Measurements from ENCODE around the gene CCDC24.

Gene CCDC24

DNA sequence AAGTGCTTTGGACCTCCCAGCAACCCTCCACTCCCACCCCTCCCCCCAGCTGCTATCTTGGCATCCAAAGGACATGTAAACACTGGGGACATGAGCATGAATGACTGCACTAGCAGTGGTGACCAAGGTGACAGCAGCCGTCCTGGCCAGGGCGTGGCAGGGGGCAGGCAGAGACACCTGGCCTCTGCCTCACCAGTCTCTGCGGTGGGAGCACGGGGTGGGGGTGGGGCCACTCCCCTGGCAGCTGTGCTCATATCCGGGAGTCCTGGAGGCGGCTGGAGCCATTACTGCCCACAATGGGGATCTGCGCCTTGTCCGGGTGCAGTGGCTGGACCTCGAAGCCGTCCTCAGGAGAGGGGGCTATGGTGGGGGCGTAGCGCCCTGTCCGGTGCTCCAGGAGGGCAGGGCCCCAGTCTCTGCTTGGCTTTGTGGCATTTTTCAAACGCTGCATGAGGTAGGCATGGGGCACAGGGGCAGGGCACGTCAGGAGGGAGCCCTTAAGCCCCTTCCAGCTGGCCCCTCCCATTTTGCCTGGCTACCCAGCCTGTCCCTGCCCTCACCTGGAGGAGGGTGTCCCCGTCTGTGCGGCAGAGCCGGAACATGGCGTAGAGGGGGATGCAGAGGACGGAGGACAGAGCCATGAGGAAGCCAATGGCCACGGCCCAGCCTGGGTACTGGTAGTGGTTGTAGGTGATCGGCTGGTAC lies 6.0 kb downstream of the CCDC24 start:
- TF ChIP-seq, protein P1, sequence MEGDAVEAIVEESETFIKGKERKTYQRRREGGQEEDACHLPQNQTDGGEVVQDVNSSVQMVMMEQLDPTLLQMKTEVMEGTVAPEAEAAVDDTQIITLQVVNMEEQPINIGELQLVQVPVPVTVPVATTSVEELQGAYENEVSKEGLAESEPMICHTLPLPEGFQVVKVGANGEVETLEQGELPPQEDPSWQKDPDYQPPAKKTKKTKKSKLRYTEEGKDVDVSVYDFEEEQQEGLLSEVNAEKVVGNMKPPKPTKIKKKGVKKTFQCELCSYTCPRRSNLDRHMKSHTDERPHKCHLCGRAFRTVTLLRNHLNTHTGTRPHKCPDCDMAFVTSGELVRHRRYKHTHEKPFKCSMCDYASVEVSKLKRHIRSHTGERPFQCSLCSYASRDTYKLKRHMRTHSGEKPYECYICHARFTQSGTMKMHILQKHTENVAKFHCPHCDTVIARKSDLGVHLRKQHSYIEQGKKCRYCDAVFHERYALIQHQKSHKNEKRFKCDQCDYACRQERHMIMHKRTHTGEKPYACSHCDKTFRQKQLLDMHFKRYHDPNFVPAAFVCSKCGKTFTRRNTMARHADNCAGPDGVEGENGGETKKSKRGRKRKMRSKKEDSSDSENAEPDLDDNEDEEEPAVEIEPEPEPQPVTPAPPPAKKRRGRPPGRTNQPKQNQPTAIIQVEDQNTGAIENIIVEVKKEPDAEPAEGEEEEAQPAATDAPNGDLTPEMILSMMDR (IDR thresholded peaks at IDR 0.05; ENCODE audit: insufficient read depth, low read depth, low read length, missing control alignments): no peak

GRCh38 chr1:43998000-43998378 lies 6.6 kb downstream of the CCDC24 start:
- TF ChIP-seq, protein P1 (IDR thresholded peaks at IDR 0.05; ENCODE audit: insufficient read depth, low read depth, low read length, missing control alignments): no peak
- H3K4me3 ChIP-seq (ENCODE audit: low read length): no peak overlapping the region
- no peak for DNase-seq (ENCODE audit: low read depth)

More for the DNA sequence above, 6.0 kb downstream of the CCDC24 start:
- no peak overlapping the region for H3K4me3 ChIP-seq (ENCODE audit: low read length)
- no peak for DNase-seq (ENCODE audit: low read depth)

DNA sequence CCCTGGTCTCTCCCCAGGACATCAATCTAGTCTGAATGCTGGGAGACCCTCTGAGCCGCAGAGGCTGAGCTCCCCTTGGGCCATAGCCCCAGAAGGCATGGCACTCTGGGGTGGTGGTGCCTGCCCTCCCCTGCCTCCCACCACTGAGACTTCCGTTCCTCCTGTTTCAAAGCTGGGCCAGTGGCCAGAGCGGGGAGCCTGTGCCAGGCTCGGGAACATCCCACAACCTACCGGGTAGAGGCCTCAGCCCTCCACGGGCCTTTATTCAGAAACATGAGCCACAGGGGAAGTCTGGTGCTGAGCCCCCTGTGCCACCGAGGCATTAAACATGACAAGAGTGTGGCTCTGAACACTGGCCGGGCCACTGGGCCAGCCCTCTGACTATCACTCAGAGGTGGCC lies 8.1 kb downstream of the CCDC24 start:
- TF ChIP-seq, protein P1 (IDR thresholded peaks at IDR 0.05; ENCODE audit: insufficient read depth, low read depth, low read length, missing control alignments): no peak
- H3K4me3 ChIP-seq (ENCODE audit: low read length): no peak overlapping the region
- no peak for DNase-seq (ENCODE audit: low read depth)

DNA sequence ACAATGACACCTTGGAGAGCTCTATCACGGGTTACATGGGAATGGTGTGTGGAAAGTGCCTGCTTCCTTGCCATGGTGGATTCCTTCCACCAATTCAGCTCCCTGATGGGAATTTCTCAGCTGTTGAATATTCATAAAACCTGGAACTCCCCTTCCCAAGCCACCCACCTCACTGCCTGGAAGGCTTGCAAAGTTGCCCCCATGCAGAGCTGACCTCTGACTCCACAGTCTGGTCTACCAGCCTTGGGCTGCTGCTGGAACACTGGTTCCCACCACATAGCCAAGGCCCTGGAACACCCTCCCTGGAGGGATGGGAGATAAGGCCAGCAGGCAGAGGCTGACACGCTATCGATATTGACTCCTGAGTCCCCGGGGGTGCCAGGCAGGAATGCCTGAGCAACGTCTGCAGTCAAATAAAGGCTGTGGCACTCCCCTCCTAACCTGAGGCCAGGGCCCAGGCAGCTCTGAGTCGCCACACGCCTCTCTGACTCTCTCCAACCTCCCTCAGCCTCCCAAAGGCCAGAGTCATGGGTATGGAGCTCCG lies 8.8 kb downstream of the CCDC24 start:
- DNase-seq (ENCODE audit: low read depth): no peak
- TF ChIP-seq, protein P1 (IDR thresholded peaks at IDR 0.05; ENCODE audit: insufficient read depth, low read depth, low read length, missing control alignments): no peak
- no peak overlapping the region for H3K4me3 ChIP-seq (ENCODE audit: low read length)

DNA sequence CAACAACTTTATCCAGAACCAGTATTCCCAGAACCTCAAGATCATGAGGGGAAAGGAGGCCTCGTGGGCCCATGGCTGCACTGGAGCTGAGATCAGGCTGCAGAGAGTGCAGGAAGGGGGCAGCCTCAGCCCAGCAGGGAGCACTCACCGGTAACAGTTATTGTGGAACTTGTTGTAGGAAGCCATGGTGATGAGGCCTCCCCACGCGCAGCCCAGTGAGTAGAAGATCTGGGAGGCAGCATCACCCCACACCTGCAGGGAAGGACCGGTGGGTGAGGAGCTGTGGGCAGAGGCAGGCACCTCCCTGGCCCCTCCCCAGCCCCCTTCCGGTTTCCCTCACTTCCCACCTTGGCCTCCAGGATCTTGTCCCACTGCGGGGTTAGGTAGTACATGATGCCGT lies 10.8 kb downstream of the CCDC24 start:
- DNase-seq (ENCODE audit: low read depth): no peak
- H3K4me3 ChIP-seq (ENCODE audit: low read length): no peak overlapping the region
- TF ChIP-seq, protein P1 (IDR thresholded peaks at IDR 0.05; ENCODE audit: insufficient read depth, low read depth, low read length, missing control alignments): no peak

DNA sequence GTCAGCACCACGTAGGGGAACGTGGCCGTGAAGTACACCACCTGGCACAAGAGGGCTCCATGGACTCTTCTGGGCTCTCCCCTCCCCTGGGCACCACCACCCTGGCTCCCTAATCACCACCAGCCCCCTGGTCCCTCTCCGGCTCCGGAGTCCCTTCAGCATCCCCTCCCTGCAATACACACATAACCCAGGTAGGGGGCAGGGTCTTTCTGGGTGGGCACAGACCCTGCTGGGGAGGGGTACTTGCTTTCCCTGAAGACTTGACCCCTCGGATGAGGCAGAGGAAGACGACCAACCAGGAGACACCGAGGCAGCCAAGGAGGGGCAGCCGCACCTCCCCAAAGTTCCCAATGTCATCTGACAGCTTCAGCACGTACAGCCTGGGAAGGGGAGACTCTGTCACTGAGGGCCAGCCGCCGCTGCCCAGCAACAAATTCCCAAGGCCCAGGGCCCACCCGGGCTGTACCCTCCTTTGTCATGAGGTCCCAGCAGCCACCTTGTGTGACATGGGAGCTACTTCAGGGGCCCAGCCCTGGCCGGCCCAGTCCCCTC lies 11.3 kb downstream of the CCDC24 start:
- no peak for DNase-seq (ENCODE audit: low read depth)
- H3K4me3 ChIP-seq (ENCODE audit: low read length): no peak overlapping the region
- TF ChIP-seq, protein P1 (IDR thresholded peaks at IDR 0.05; ENCODE audit: insufficient read depth, low read depth, low read length, missing control alignments): peak; percentile 23
